Mucosa of stomach (tissue), 1 donor: ENCODE measurements around the gene MRPL34.

ENCODE experiments used
- H3K27me3 ChIP-seq: one replicate; pipeline ENCODE4 v1.7.0; 2013; ENCODE audit warnings: mild to moderate bottlenecking, low read length; ENCODE audit not compliant: control insufficient read depth, insufficient read depth
- H3K36me3 ChIP-seq: one replicate; pipeline ENCODE4 v1.7.0; 2013; ENCODE audit warnings: low read length; ENCODE audit not compliant: control insufficient read depth, insufficient read depth
- H3K4me1 ChIP-seq: one replicate; pipeline ENCODE4 v1.7.0; 2013; ENCODE audit warnings: mild to moderate bottlenecking, low read length; ENCODE audit not compliant: control insufficient read depth, insufficient read depth
- H3K4me3 ChIP-seq: one replicate; pipeline ENCODE4 v1.7.0; 2013; ENCODE audit warnings: low read length
- H3K9ac ChIP-seq: one replicate; pipeline ENCODE4 v1.7.0; 2013; ENCODE audit warnings: mild to moderate bottlenecking, low read length, moderate library complexity
- H3K9me3 ChIP-seq: one replicate; pipeline ENCODE4 v1.7.0; 2013; ENCODE audit warnings: mild to moderate bottlenecking, low read length, moderate library complexity; ENCODE audit not compliant: control insufficient read depth
- donor health status: Pancreatic carcinoma.

The MRPL34 gene

DNA sequence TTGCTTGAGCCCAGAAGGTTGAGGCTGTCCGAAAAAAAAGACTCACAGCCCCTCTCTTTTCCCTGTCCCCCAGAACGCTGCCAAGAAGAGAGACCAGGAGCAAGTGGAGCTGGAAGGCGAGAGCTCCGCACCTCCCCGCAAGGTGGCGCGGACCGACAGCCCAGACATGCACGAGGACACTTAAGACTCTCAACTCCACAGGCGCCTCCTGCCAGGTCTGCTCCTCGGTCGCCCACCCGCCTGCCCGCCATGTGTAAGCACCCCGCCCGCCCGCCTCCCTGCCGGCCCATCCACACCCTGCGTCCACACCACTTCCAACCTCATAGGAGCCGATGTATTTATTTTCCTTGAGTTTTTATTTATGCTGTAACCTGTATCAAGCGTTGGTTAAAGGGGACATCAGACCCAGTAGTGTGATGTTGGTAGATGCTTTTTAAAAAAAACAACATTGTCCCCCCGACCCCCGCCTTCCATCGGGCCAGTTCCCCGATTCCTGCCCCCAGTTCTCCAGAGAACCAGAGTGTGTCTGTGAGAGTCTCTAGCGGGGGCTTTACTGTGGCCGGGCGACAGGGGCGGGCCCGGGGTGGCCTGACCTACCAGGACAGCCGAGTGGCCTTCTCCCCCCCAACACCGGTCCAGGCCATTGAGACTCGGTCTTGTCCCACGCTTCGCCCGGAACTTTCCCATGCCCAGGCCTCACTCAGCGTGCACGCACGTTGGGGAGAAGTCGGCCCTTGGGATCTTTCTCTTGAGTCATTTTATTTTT lies 14.0 kb downstream of the MRPL34 start:
- no peaks in the 10 kb centered on the region for H3K9me3 ChIP-seq
- no peak overlapping the region for H3K4me3 ChIP-seq
- peaks cover under 1% of the 10 kb centered on the region for H3K36me3 ChIP-seq
- H3K4me1 ChIP-seq: peaks cover 22% of the 10 kb centered on the region
- no peak overlapping the region for H3K9ac ChIP-seq
- no peaks in the 10 kb centered on the region for H3K27me3 ChIP-seq

GRCh38 chr19:17320435-17320834 lies 14.8 kb downstream of the MRPL34 start:
- no peaks in the 10 kb centered on the region for H3K9me3 ChIP-seq
- H3K27me3 ChIP-seq: no peaks in the 10 kb centered on the region
- peaks cover 21% of the 10 kb centered on the region for H3K4me1 ChIP-seq
- H3K4me3 ChIP-seq: no peak overlapping the region
- no peak overlapping the region for H3K9ac ChIP-seq
- H3K36me3 ChIP-seq: no peaks in the 10 kb centered on the region

DNA sequence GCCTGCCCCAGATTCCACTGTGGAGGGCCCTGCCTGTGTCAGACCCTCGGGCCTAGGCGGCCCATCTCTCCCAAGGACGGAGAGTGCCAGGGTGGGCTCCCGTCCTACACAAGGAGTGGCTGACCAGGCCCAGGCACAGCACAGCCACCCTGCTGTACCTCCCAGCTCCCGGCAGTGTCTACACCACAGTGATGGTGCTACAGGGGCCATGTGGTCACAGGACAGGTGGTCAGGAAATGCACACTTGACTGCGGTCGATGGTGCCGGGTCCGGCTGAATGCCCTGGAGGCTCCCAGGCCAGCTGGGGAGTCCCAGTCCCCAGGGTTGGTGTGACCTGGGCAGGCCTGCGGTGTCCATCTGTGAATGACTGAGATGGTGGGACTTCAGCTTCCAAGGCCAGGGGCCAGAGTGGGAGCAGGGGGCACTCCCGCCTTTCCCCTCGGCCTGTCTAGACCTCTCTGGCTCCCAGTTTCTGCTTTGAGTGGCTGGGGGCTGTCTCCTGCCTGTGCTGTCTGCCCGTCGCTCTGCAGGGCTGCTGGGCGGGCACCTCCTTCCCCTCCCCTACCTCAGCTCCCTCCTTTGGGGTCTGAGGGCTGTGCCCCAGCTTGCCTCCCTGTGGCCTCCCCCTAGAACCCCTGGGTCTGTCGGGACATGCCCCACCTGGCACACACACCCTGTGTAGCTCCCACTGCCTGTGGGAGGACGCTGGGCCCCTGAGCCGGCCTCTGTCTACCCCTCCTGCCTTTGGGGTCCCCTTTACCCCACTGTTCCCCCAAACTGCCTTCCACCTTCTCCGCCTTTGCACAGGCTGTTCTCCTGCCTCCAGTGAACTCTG lies 16.2 kb downstream of the MRPL34 start:
- Histone ChIP-seq H3K36me3 (no peaks in the 10 kb centered on the region), H3K9ac (no peak overlapping the region), H3K27me3 (no peaks in the 10 kb centered on the region), H3K9me3 (no peaks in the 10 kb centered on the region), H3K4me3 (no peak overlapping the region), H3K4me1 (peaks cover 14% of the 10 kb centered on the region)

GRCh38 chr19:17322854-17323253 lies 17.2 kb downstream of the MRPL34 start:
- Histone ChIP-seq H3K9me3 (no peaks in the 10 kb centered on the region), H3K9ac (no peak overlapping the region), H3K27me3 (no peaks in the 10 kb centered on the region), H3K4me1 (peaks cover 14% of the 10 kb centered on the region), H3K4me3 (no peak overlapping the region), H3K36me3 (no peaks in the 10 kb centered on the region)

DNA sequence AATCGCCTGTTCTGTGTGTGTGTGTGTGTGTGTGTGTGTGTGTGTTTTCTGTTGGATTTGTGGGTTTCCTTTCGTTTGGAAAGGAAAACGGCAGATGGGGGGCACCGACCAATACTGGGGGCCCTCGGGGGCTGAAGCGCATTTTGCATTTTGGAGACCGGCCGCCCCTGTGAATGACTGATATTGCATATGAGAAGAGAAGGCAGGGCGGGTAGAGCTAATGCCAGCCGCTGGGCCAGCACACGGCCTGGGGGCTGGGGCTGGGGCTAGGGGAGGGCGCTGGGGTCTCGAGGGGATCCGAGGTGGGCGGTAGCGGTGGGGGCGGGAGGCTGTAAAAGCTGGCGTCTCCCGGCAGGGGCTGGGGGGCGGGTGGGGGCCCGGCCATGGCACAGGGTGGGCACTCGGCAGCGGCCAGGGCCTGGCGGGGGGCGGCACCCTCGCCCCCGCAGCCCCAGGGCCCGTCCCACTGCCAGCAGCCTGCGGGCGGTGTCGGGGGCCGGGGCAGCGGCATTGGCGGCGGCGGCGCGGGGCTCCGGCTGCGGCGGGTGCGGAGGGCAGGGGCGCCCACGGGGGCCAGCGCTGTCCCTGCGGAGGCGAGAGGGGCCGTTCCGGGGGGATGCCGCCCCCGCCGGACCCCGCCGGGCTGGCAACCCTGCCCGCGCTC lies 17.8 kb downstream of the MRPL34 start:
- Histone ChIP-seq H3K9me3 (no peaks in the 10 kb centered on the region), H3K27me3 (no peaks in the 10 kb centered on the region), H3K4me3 (no peak overlapping the region), H3K36me3 (no peaks in the 10 kb centered on the region), H3K9ac (no peak overlapping the region), H3K4me1 (peaks cover 15% of the 10 kb centered on the region)

GRCh38 chr19:17323964-17324332 lies 18.3 kb downstream of the MRPL34 start:
- Histone ChIP-seq H3K27me3 (peaks cover 2% of the 10 kb centered on the region), H3K36me3 (no peaks in the 10 kb centered on the region), H3K9ac (no peak overlapping the region), H3K4me1 (peaks cover 13% of the 10 kb centered on the region), H3K4me3 (no peak overlapping the region), H3K9me3 (no peaks in the 10 kb centered on the region)

DNA sequence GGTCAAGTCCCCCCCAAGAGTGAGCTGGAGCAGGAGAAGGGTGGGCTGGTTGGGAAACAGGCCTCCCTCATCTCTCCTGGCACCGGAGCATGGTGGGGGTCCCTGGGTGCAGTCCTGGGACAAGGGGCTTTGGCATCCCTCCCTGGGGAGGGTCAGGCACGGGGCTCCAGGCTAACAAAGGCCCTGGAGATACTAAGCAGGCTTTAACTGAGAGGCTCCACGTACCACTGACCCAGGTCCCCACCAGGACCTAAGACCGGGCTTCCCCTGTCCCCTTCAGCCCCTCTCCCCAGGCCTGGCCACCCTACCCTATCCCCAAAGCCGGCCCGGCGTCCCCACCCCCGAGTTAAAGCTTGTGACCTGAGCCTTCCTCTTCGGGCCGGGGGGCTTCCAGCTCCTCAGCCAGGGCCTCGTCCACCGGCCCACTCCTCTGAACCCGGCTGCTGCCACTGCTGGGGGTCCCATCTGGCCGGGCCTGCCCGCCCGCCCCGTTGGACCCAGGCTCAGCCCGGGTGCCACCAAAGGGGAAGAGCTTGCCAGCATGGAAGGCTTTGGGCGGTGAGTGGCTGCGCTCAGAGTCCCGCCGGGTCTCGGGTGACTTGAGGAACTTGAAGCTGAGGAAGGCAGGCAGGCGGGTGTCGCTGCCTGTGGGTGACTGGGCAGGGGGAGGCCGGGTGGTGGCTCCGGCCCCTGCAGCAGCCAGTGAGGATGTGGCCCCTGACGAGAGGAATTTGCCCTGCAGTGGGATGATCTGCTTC lies 18.9 kb downstream of the MRPL34 start:
- peaks cover 8% of the 10 kb centered on the region for H3K27me3 ChIP-seq
- H3K4me3 ChIP-seq: no peak overlapping the region
- no peak overlapping the region for H3K9ac ChIP-seq
- no peaks in the 10 kb centered on the region for H3K36me3 ChIP-seq
- H3K9me3 ChIP-seq: no peaks in the 10 kb centered on the region
- H3K4me1 ChIP-seq: peaks cover 18% of the 10 kb centered on the region

- no peak overlapping the region for H3K4me3 ChIP-seq
- H3K36me3 ChIP-seq: no peaks in the 10 kb centered on the region
- peaks cover 14% of the 10 kb centered on the region for H3K27me3 ChIP-seq
- H3K4me1 ChIP-seq: peaks cover 18% of the 10 kb centered on the region
- no peaks in the 10 kb centered on the region for H3K9me3 ChIP-seq
- no peak overlapping the region for H3K9ac ChIP-seq
These were observed 19.5 kb downstream of the MRPL34 start for GRCh38 chr19:17325133-17325532.

- no peak overlapping the region for H3K9ac ChIP-seq
- H3K36me3 ChIP-seq: no peaks in the 10 kb centered on the region
- no peak overlapping the region for H3K4me3 ChIP-seq
- peaks cover 18% of the 10 kb centered on the region for H3K4me1 ChIP-seq
- peaks cover 23% of the 10 kb centered on the region for H3K27me3 ChIP-seq
- no peaks in the 10 kb centered on the region for H3K9me3 ChIP-seq
These were observed 20.4 kb downstream of the MRPL34 start for GRCh38 chr19:17325881-17326594.

DNA sequence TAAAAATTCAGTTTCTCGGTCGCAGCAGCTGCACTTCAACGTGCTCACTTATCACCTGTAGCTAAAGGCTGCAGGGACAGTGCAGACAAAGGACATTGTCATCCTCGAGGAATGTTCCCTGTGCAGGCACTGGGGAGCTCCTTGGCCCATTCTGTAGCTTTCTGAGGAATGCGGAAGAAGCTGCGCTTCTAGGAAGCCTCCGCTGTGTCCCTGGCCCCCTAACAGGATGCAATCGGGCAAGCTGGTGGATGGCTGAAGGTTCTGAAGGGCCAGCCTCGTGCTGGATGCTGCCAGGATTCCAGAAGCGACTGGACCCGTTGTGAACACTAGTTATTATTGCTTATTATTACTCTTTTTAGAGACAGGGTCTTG lies 20.9 kb downstream of the MRPL34 start:
- H3K4me3 ChIP-seq: no peak overlapping the region
- peaks cover 24% of the 10 kb centered on the region for H3K27me3 ChIP-seq
- H3K9me3 ChIP-seq: no peaks in the 10 kb centered on the region
- peaks cover 18% of the 10 kb centered on the region for H3K4me1 ChIP-seq
- H3K9ac ChIP-seq: no peak overlapping the region
- no peaks in the 10 kb centered on the region for H3K36me3 ChIP-seq

DNA sequence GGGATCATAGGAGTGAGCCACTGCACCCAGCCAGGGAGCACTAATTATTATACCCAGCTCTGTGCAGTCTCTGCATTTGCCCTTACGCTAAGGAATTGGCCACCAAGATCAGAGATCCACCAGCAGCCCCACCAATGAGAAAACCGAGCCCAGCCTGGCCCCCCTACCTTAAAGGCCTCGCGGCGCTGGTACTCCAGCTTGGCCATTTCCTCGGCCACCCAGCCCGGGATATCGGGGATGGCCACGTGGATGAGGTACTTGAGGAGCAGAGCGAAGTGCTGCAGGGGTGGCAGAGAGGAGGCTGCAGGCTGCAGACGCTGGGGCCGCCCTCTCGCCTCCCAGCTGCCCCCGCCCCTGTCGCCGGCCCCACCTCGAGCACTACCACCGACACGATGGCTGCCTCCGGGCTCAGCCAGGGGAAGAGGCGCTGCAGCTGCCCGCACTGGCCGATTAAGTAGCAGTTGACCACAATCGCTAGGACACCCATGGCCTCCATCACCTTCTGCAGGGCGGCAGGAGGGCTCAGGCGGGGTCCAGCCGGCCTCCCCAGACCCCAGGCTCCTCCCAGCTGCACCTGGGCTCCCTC lies 21.5 kb downstream of the MRPL34 start:
- no peak overlapping the region for H3K9ac ChIP-seq
- H3K4me1 ChIP-seq: peaks cover 18% of the 10 kb centered on the region
- H3K9me3 ChIP-seq: no peaks in the 10 kb centered on the region

More for the DNA sequence above, 21.5 kb downstream of the MRPL34 start:
- Histone ChIP-seq H3K27me3 (peaks cover 24% of the 10 kb centered on the region), H3K36me3 (no peaks in the 10 kb centered on the region), H3K4me3 (no peak overlapping the region)
